Activated T-cell treated with anti-CD3 and anti-CD28 coated beads, Interleukin-2, amount 50 U/mL, for 24 hours (primary cell): ENCODE results near the gene EHMT1.
"Not testable (repeated sequence)": the region's sequence is repeated elsewhere in the genome, so short reads cannot be mapped to it uniquely, and the experiment has no call there.

Experiments used
- DNase-seq: peaks from one replicate; pipeline ENCODE4 v3.0.0-alpha.2; 2020
- H3K27ac Mint-ChIP-seq: 2 replicates; pipeline ENCODE4 v1.8.0; 2020; ENCODE audit warnings: mild to moderate bottlenecking, mixed read lengths
- H3K27me3 Mint-ChIP-seq: 2 replicates; pipeline ENCODE4 v1.8.0; 2020; ENCODE audit warnings: mixed read lengths
- H3K36me3 Mint-ChIP-seq: 2 replicates; pipeline ENCODE4 v1.8.0; 2020; ENCODE audit warnings: low read depth, mixed read lengths
- H3K4me1 Mint-ChIP-seq: 2 replicates; pipeline ENCODE4 v1.8.0; 2020; ENCODE audit warnings: low read depth, mixed read lengths
- H3K4me3 Mint-ChIP-seq: 2 replicates; pipeline ENCODE4 v1.8.0; 2020; ENCODE audit warnings: mild to moderate bottlenecking, moderate library complexity, mixed read lengths
- H3K9me3 Mint-ChIP-seq: 2 replicates; pipeline ENCODE4 v1.8.0; 2020; ENCODE audit warnings: mixed read lengths

Gene EHMT1

DNA sequence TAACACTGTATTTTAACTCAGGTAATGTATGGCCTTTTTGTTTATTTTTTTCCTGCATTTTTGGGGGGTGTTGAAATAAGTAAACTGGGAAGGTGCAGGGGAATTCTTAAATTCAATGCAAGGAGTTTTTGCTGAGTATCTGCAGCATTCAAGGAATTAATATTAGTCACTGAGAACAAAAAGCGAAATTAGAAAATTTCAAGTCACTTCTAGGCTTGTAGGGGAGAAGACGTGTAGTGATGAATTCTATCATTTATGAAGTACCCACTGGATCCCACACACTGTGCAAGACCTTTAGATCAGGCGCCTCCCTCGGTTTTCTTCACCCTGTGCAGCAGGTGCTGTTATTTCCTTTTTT is 1.2 kb downstream of the EHMT1 start:
- Mint-ChIP-seq H3K27me3 (no peaks in the 10 kb centered on the region), H3K9me3 (no peaks in the 10 kb centered on the region), H3K4me3 (peak overlapping the region; percentile 87), H3K27ac (peak overlapping the region; percentile 90), H3K36me3 (peaks cover 72% of the 10 kb centered on the region), H3K4me1 (peaks cover 48% of the 10 kb centered on the region)
- DNase-seq: no peak

DNA sequence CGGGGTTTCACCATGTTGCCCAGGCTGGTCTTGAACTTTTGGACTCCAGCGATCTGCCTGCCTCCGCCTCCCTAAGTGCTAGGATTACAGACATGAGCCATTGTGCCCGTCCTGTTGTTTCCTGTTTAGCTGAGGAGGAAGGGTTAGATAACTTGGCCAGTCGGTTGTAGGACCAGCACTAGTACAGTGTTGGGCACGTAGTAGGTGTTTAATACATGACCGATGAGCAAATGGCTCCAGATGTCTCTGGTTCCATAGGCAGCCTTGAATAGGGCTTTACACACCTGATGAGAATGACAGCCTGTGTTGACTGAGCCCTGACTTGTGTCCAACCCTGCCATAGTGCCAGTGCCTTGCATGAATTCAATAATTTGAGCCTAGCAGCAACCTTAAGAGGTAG is 1.8 kb downstream of the EHMT1 start:
- Mint-ChIP-seq H3K9me3 (no peaks in the 10 kb centered on the region), H3K4me1 (peaks cover 54% of the 10 kb centered on the region), H3K36me3 (peaks cover 75% of the 10 kb centered on the region), H3K27ac (peak overlapping the region; percentile 66), H3K27me3 (no peaks in the 10 kb centered on the region), H3K4me3 (peak overlapping the region; percentile 87)
- DNase-seq: no peak

DNA sequence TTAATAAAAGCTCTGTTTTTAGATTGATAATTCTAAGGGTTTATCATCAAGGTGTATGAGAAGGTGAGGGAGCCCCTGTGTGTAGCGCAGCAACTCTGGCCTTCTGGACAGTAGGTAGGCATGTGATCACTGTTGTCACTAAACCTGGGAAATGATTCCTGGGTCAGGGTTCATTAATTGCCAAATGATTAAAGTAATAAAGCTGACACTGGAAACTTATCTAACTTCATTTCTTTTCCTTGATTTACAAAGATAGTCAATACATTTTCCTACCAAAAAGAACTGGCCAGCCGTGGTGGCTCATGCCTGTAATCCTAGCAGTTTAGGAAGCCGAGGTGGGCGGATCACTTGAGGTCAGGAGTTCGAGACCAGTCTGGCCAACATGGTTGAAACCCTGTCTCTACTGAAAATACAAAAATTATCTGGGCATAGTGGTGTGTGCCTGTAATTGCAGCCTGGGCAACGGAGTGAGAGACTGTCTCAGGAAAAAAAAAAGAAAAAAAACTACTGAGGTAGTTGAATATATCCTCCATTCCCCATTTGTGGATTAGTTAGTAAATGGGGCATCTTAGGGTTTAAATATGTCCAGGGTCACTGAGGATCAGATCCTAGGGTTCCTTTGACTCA is 2.4 kb downstream of the EHMT1 start:
- no peaks in the 10 kb centered on the region for H3K27me3 Mint-ChIP-seq
- peaks cover 54% of the 10 kb centered on the region for H3K4me1 Mint-ChIP-seq
- DNase-seq: no peak
- peak overlapping the region; percentile 66 for H3K27ac Mint-ChIP-seq
- H3K9me3 Mint-ChIP-seq: no peaks in the 10 kb centered on the region
- H3K36me3 Mint-ChIP-seq: peaks cover 69% of the 10 kb centered on the region
- peak overlapping the region; percentile 87 for H3K4me3 Mint-ChIP-seq

DNA sequence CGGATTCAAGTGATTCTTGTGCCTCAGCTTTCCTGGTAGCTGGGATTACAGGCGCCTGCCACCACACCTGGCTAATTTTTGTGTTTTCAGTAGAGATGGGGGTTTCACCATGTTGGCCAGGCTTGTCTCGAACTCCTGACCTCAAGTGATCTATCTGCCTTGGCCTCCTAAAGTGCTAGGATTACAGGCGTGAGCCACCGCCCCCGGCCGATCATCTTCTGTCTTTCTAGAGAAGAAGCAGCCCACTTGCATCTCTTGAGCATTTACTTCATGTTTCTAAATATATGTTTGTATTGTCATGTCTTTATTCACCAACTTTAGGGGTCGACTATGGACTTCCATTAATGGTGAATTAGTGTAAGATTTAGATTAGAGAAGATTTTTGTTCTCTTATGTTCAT is 3.4 kb downstream of the EHMT1 start:
- H3K9me3 Mint-ChIP-seq, DNase-seq, H3K4me3 Mint-ChIP-seq, H3K27me3 Mint-ChIP-seq: not testable (repeated sequence)
- Mint-ChIP-seq H3K4me1 (peaks cover 49% of the 10 kb centered on the region), H3K27ac (peak overlapping the region; percentile 73), H3K36me3 (peaks cover 63% of the 10 kb centered on the region)

DNA sequence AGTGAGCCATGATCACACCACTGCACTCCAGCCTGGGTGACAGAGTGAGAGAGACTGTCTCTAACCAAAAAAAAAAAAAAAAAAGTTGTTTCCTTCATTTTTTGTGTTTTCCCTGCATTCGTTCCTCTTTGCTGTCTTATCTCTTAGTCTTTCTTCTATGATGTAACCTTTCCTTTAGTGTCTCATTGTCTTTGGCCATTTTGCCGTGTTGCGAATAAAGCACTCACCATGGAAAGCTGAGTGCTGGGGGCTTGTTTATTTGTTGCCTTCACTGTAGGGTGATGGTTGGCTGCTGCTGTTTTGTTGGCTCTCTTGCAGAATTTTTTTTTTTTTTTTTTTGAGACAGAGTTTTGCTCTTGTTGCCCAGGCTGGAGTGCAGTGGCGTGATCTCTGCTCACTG is 7.7 kb downstream of the EHMT1 start:
- Mint-ChIP-seq H3K27me3 (no peaks in the 10 kb centered on the region), H3K4me3 (no peak overlapping the region), H3K36me3 (peaks cover 45% of the 10 kb centered on the region), H3K27ac (peak overlapping the region; percentile 20), H3K4me1 (peaks cover 52% of the 10 kb centered on the region), H3K9me3 (no peaks in the 10 kb centered on the region)
- no peak for DNase-seq

DNA sequence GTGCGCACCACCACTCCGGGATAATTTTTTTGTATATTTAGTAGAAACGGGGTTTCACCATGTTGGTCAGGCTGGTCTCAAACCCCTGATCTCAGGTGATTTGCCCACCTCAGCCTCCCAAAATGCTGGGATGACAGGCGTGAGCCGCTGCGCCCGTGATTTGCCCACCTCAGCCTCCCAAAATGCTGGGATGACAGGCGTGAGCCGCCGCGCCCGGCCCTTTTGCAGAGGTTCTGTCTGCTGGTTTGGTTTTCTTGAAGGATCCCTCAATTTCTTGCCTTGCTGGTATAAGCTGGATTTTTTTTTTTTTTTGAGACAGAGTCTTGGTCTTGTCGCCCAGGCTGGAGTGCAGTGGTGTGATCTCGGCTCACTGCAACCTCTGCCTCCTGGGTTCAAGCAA is 8.6 kb downstream of the EHMT1 start:
- H3K27me3 Mint-ChIP-seq, H3K9me3 Mint-ChIP-seq, DNase-seq, H3K27ac Mint-ChIP-seq, H3K4me3 Mint-ChIP-seq: not testable (repeated sequence)
- Mint-ChIP-seq H3K4me1 (peaks cover 55% of the 10 kb centered on the region), H3K36me3 (peaks cover 49% of the 10 kb centered on the region)

DNA sequence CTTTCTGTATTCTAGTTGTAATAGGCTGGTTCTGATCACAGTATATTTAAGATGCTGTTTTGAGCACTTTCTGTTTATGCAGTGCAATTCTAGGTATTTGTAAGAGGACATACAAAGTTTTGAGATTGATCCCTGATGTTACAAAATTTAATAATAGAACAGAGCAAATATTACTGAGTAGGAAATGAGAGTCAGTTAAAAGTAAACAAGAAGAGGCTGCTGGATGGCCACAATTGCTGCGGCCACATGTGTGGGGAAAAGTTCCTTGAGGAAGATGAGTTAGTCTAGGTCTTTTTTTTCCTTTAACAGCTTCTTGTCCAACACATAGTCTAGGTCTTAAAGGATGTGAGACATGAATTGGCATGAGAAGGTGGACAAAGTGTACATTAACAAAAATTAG is 11.3 kb downstream of the EHMT1 start:
- H3K4me1 Mint-ChIP-seq: peaks cover 63% of the 10 kb centered on the region
- H3K4me3 Mint-ChIP-seq: no peak overlapping the region
- peaks cover 47% of the 10 kb centered on the region for H3K36me3 Mint-ChIP-seq
- H3K9me3 Mint-ChIP-seq: no peaks in the 10 kb centered on the region
- H3K27ac Mint-ChIP-seq: peak overlapping the region; percentile 10
- DNase-seq: no peak
- H3K27me3 Mint-ChIP-seq: no peaks in the 10 kb centered on the region

DNA sequence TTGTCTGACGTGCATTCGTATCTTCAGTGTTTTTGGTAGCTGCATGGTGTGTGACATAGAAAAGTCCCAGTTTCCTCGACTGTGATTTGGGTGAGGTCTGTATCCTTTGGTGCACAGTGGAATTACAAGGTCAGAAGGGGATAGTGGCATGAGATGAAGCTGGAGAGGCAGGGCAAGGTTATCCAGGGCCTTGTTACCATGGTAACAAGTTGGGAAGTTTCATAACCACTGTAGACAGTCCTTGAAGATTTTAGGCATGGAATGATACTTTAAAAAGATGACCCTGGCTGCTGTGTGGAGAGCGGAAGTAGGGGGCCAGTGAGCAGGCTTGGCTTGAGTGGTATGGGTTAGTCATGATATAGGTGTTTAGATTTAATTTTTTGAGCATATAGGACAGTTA is 11.9 kb downstream of the EHMT1 start:
- H3K4me1 Mint-ChIP-seq: peaks cover 58% of the 10 kb centered on the region
- peak overlapping the region; percentile 15 for H3K27ac Mint-ChIP-seq
- peaks cover 43% of the 10 kb centered on the region for H3K36me3 Mint-ChIP-seq
- H3K27me3 Mint-ChIP-seq: no peaks in the 10 kb centered on the region
- no peaks in the 10 kb centered on the region for H3K9me3 Mint-ChIP-seq
- H3K4me3 Mint-ChIP-seq: peak overlapping the region; percentile 1
- no peak for DNase-seq

DNA sequence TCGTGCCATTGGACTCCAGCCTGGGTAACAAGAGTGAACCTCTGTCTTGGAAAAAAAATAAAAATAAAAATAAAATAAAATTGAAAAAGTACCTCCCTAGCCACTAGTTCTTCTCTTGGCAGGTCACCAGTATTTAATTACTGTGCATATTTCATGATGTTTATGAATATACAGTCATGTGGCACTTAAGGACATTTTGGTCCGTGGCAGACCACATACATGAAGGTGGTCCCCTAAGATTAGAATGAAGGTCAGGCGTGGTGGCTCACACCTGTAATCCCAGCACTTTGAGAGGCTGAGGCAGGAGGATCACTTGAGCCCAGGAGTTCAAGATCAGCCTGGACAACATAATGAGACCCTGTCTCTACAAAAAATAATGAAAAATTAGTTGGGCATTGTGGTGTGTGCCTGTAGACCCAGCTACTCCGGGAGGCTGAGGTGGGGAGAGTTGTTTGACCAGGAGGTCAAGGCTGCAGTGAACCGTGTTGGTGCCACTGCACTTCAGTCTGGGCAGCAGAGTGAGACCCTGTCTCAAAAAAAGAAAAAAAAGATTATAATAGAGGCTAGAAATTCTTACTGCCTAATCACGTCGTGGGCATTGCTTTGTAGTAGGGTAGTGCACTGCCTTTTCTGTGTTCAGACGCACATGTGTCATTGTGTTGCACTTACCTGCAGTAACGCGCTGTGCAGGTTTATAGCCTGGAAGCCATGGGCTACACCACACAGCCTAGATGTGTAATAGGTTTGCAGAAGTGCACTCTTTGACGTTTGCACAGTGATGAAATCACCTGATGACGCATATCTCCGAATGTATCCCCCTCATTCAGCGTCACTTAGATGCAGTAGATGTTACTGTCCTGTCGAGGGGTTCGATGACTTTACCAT is 12.8 kb downstream of the EHMT1 start:
- peaks cover 46% of the 10 kb centered on the region for H3K36me3 Mint-ChIP-seq
- H3K4me1 Mint-ChIP-seq: peaks cover 61% of the 10 kb centered on the region
- no peak overlapping the region for H3K27ac Mint-ChIP-seq
- DNase-seq: no peak
- H3K4me3 Mint-ChIP-seq: no peak overlapping the region
- no peaks in the 10 kb centered on the region for H3K27me3 Mint-ChIP-seq
- no peaks in the 10 kb centered on the region for H3K9me3 Mint-ChIP-seq

DNA sequence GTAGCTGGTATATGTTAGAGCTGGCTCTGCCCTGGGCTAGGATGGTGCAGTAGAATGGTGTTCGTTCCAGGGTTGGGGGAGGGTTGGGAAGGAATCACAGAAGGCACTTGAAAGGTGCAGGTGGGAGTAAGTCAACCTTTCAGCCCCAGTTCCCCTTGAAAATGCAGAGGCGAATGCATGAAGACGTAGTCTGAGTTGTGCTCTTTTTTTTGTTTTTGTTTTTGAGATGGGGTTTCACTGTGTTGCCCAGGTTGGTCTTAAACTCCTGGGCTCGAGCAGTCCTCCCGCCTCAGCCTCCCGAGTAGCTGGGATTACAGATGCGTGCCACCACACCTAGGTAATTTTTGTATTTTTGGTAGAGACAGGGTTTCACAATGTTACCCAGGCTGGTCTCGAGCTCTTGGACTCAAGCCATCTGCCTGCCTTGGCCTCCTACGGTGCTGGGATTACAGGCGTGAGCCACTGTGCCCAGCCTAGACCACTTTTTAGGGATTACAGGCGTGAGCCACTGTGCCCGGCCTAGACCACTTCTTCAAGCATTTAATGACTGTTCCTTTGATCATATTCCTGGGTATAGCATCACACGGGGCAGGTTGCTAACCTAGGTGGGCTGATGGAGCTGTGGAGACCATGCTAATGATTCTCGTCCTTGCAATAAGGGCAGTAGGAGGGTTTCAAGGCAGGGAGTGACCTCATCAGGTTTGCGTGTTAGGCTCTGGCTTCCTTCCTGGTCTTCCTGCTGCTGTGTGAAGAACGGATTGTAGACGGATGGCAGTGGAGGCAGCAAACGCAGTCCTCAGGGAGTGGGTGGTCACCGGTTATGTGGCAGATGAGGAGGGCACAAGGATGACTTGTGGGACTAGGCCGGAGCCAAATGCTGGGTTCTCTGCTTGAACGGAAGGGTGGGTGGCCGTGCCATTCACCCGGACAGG is 13.7 kb downstream of the EHMT1 start:
- no peak overlapping the region for H3K27ac Mint-ChIP-seq
- H3K4me3 Mint-ChIP-seq: no peak overlapping the region
- no peak for DNase-seq
- H3K27me3 Mint-ChIP-seq: no peaks in the 10 kb centered on the region
- peaks cover 44% of the 10 kb centered on the region for H3K36me3 Mint-ChIP-seq
- H3K9me3 Mint-ChIP-seq: no peaks in the 10 kb centered on the region
- peaks cover 60% of the 10 kb centered on the region for H3K4me1 Mint-ChIP-seq

DNA sequence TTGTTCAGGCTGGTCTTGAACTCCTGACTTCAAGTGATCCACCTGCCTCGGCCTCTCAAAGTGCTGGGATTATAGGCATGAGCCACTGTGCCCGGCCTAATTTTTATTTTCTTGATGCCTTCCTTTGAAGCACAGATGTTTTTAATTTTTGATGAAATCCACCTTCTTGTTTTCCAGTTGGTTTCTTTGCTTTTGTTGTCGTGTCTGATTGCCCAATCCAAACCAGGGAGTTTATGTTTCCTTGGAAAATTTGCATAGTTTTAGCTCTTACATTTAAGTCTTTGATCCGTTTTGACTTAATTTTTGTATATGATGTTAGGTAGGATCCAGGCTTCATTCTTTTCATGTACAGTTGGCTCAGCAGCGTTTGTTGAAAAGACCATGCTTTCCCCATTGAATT is 15.2 kb downstream of the EHMT1 start:
- H3K4me1 Mint-ChIP-seq: peaks cover 60% of the 10 kb centered on the region
- no peak overlapping the region for H3K27ac Mint-ChIP-seq
- H3K27me3 Mint-ChIP-seq: no peaks in the 10 kb centered on the region
- no peaks in the 10 kb centered on the region for H3K9me3 Mint-ChIP-seq
- no peak for DNase-seq
- no peak overlapping the region for H3K4me3 Mint-ChIP-seq
- H3K36me3 Mint-ChIP-seq: peaks cover 48% of the 10 kb centered on the region

DNA sequence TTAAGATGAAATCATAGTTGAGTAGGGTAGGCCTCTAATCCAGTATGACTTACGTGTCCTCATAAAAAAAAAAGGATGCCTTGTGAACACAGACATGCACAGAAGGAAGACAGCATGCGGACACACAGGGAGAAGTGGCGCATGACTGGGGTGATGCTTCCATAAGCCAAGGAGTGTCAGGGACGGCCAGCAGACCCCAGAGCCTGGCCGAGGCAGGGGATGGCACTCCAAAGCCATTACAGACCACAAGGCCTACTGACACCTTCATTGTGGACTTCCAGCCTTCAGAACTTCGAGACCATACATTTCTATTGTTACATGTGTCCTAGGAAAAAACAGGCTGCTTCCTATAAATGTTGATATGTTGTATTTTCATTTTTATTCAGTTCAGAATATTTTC is 19.9 kb downstream of the EHMT1 start:
- no peak for DNase-seq
- H3K27me3 Mint-ChIP-seq: no peaks in the 10 kb centered on the region
- H3K36me3 Mint-ChIP-seq: peaks cover 53% of the 10 kb centered on the region
- peak overlapping the region; percentile 71 for H3K4me3 Mint-ChIP-seq
- H3K9me3 Mint-ChIP-seq: no peaks in the 10 kb centered on the region
- peaks cover 51% of the 10 kb centered on the region for H3K4me1 Mint-ChIP-seq
- peak overlapping the region; percentile 84 for H3K27ac Mint-ChIP-seq

DNA sequence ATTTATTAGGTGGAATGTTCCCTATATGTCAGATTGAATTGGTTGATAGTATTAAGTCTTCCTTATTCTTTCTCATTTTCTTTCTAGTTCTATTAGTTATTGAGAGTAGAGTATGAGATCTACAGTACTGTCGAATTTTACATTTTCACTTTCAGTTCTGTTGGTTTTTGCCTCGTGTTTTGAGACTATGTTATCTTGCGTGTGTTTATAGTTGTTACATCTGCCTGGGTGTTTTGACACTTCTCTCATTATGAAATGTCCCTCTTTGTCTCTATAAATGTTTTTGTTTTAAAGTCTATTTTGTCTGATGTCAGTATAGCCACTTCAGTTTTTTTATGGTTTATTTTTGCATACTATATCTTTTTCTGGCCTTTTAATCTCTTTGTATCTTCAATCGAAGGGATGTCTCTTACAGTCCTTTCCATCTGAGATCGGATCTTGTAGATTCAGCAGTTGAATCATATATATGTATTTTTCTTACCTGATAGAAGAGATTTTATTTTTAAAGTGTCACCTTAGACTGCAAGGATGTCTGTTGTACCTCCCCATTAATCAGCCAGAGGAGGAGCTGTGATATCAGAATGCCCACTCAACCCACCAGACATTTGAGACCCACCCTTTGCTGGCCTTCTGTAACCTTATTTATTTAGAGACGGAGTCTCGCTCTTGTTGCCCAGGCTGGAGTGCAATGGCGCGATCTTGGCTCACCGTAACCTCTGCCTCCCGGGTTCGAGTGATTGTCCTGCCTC is 20.7 kb downstream of the EHMT1 start:
- Mint-ChIP-seq H3K36me3 (peaks cover 51% of the 10 kb centered on the region), H3K4me3 (peak overlapping the region; percentile 71), H3K27me3 (no peaks in the 10 kb centered on the region), H3K27ac (peak overlapping the region; percentile 84), H3K9me3 (no peaks in the 10 kb centered on the region), H3K4me1 (peaks cover 50% of the 10 kb centered on the region)
- no peak for DNase-seq

DNA sequence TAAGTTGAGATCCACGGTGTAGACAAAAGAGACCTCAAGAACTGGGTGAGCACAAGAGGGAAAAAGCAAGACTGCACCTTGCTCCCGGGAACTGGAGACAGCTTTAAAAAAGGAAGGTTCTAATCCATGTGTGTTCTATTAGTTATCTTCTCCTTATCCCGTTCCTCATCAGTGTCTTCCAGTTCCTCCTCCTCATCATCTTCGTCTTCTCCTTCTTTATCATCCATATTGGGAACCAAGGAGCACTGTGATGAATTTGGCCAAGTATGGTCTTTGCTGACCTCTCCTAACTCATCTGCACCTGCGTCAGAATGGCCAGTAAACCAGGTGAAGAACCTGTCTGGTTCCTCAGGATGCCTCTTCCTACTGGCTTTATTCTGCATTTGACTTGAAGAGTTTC is 22.1 kb downstream of the EHMT1 start:
- Mint-ChIP-seq H3K9me3 (no peaks in the 10 kb centered on the region), H3K4me1 (peaks cover 57% of the 10 kb centered on the region), H3K27me3 (no peaks in the 10 kb centered on the region), H3K4me3 (no peak overlapping the region), H3K36me3 (peaks cover 57% of the 10 kb centered on the region), H3K27ac (peak overlapping the region; percentile 60)
- DNase-seq: no peak
